Naive thymus-derived CD4-positive, alpha-beta T cell (primary cell): ENCODE data around the gene SLC35F5. TPM values are rescaled to one million over a fixed set of nuclear protein-coding genes. Genes with fewer than 3 reads are reported as not detected.
A peak's percentile ranks its signal among the peaks of the same experiment; 100 is the strongest.

Experiments used
- ATAC-seq: fragments of 150-1000 bp; cut with Tn5 transposase; 2 replicates; pipeline ENCODE4 v1.10.0; 2021; ENCODE audit warnings: mild to moderate bottlenecking, moderate library complexity
- CTCF ChIA-PET: fragments of 350-600 bp; sonication (Branson Sonifier 250); formaldehyde crosslinking; loops from one replicate; lab custom pipeline; 2021; ENCODE audit warnings: antibody characterized with exemption; lab: Charles Lee
- POLR2A ChIA-PET: fragments of 350-600 bp; sonication (Branson Sonifier 250); formaldehyde crosslinking; loops from one replicate; lab custom pipeline; 2021; ENCODE audit warnings: antibody characterized with exemption, inconsistent platforms; lab: Charles Lee
- DNase-seq, 9 donors: peaks; one replicate each; pipeline versions ENCODE4 v3.0.0 to v3.0.0-alpha.2; 2020 to 2022; ENCODE audit warnings: mixed read lengths in 1 of 9
- H3K27ac ChIP-seq: one replicate; pipeline ENCODE4 v1.7.0; 2013; ENCODE audit warnings: mild to moderate bottlenecking, low read depth, low read length, moderate library complexity
- H3K27me3 ChIP-seq, 2 donors: one replicate each; pipeline ENCODE4 v1.7.0; 2013; ENCODE audit warnings: low read length in 2 of 2, mild to moderate bottlenecking in 2 of 2, moderate library complexity in 2 of 2; ENCODE audit not compliant: control insufficient read depth in 2 of 2, insufficient read depth in 2 of 2
- H3K36me3 ChIP-seq, 3 experiments: 1 replicate in 2 of 3; 2 replicates in 1 of 3; pipeline ENCODE4 v1.7.0; 2013; ENCODE audit warnings: low read length in 3 of 3, mild to moderate bottlenecking in 3 of 3, moderate library complexity in 1 of 3; ENCODE audit not compliant: insufficient read depth in 3 of 3, control insufficient read depth in 2 of 3
- H3K4me1 ChIP-seq, 2 donors: one replicate each; pipeline ENCODE4 v1.7.0; 2013; ENCODE audit warnings: low read length in 2 of 2, mild to moderate bottlenecking in 2 of 2, moderate library complexity in 1 of 2; ENCODE audit not compliant: control insufficient read depth in 2 of 2, insufficient read depth in 2 of 2
- H3K4me3 ChIP-seq: 2 replicates; pipeline ENCODE4 v1.7.0; 2013; ENCODE audit warnings: mild to moderate bottlenecking, low read length
- H3K9me3 ChIP-seq, 3 experiments: 1 replicate in 2 of 3; 2 replicates in 1 of 3; pipeline ENCODE4 v1.7.0; 2013; ENCODE audit warnings: low read length in 3 of 3; ENCODE audit not compliant: control insufficient read depth in 2 of 3
- H3K27ac Mint-ChIP-seq, 9 donors: one replicate each; pipeline ENCODE4 v1.8.0; 2020 to 2022; ENCODE audit warnings: mixed read lengths in 9 of 9, mild to moderate bottlenecking in 8 of 9, moderate library complexity in 5 of 9, inconsistent platforms in 2 of 9
- H3K27me3 Mint-ChIP-seq, 5 donors: one replicate each; pipeline ENCODE4 v1.8.0; 2021 to 2022; ENCODE audit warnings: mixed read lengths in 5 of 5, mild to moderate bottlenecking in 1 of 5
- H3K36me3 Mint-ChIP-seq, 5 donors: one replicate each; pipeline ENCODE4 v1.8.0; 2020 to 2022; ENCODE audit warnings: mixed read lengths in 5 of 5, mild to moderate bottlenecking in 3 of 5, inconsistent platforms in 1 of 5
- H3K4me1 Mint-ChIP-seq, 7 donors: one replicate each; pipeline ENCODE4 v1.8.0; 2020 to 2022; ENCODE audit warnings: mixed read lengths in 7 of 7, mild to moderate bottlenecking in 3 of 7, inconsistent platforms in 1 of 7
- H3K4me3 Mint-ChIP-seq, 10 donors: one replicate each; pipeline ENCODE4 v1.8.0; 2020 to 2022; ENCODE audit warnings: mild to moderate bottlenecking in 10 of 10, mixed read lengths in 10 of 10, moderate library complexity in 6 of 10, inconsistent platforms in 2 of 10
- H3K9me3 Mint-ChIP-seq, 11 donors: one replicate each; pipeline ENCODE4 v1.8.0; 2020 to 2022; ENCODE audit warnings: mixed read lengths in 11 of 11, mild to moderate bottlenecking in 4 of 11, inconsistent platforms in 1 of 11, moderate library complexity in 1 of 11
- intact Hi-C, 2 donors: fragments of 100-400 bp; cut with micrococcal nuclease; formaldehyde crosslinking; loops; one replicate each; pipeline ENCODE4 v1.15.1; 2023
- polyA plus RNA-seq, 2 donors: library from polyadenylated mRNA; unstranded; fragments of 300-500 nt; fragmentation: Illumina TruSeq; gene quantifications; one replicate each; pipeline ENCODE4 v1.2.3, GENCODE V29; 2021
- total RNA-seq, 6 experiments: library from RNA in 5 of 6; stranded (reverse) in 5 of 6; gene quantifications; 1 replicate in 5 of 6; 2 replicates in 1 of 6; pipeline ENCODE4 v1.2.3 and lab custom pipeline; 2021 to 2026

The SLC35F5 gene
- total and polyA plus RNA-seq, 7 experiments from 2014 or later = 3.8 to 33.4 (median 25.5) TPM

DNA sequence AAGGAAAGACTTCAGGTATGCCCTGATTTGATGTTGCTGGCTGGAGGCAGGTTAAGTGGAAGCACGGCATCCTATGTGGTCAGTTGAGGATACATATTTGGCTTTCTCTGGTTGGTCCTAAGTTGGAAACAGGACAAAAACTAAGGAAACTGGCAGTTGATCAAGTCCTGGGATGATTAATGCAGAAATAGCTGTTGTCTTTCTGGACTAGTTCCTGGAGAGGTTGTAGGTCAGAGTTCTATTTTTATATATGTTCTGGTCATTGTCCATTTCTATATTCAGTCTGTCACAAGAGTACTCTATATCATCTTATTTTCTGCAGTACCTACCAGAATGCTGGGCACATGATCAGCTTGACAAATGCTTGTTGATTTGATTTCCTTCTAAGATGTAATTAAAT, 4.0 kb upstream of the SLC35F5 start:
- no peaks in the 10 kb centered on the region for H3K27me3 Mint-ChIP-seq
- DNase-seq (no peak), ATAC-seq (no peak)
- ChIA-PET POLR2A (no interaction called here), CTCF (no interaction called here)
- peaks cover 0 to 8% (median 0%) of the 10 kb centered on the region in 3 experiments for H3K36me3 ChIP-seq
- H3K4me1 ChIP-seq = peaks cover under 1 to 5% of the 10 kb centered on the region in 2 donors
- peaks cover 0 to 12% (median 5%) of the 10 kb centered on the region in 5 donors for H3K36me3 Mint-ChIP-seq
- no peak overlapping the region for H3K4me3 Mint-ChIP-seq
- H3K27ac ChIP-seq = no peak overlapping the region
- peaks cover 1 to 20% (median 13%) of the 10 kb centered on the region in 7 donors for H3K4me1 Mint-ChIP-seq
- no peak overlapping the region for H3K27ac Mint-ChIP-seq
- peaks cover 0 to 10% (median 2%) of the 10 kb centered on the region in 11 donors for H3K9me3 Mint-ChIP-seq
- H3K27me3 ChIP-seq = no peaks in the 10 kb centered on the region
- no peak overlapping the region for H3K4me3 ChIP-seq
- intact Hi-C loops = no loop called here
- H3K9me3 ChIP-seq = no peaks in the 10 kb centered on the region

GRCh38 chr2:113757138-113757657, 756 bp upstream of the SLC35F5 start:
- Mint-ChIP-seq H3K27ac (peak overlapping the region; percentile 97 to 100 (median 99)), H3K4me1 (peaks cover 8 to 38% (median 28%) of the 10 kb centered on the region in 7 donors), H3K4me3 (peak overlapping the region; percentile 87 to 99 (median 97)), H3K9me3 (peaks cover 0 to 5% (median 0%) of the 10 kb centered on the region in 11 donors), H3K27me3 (no peaks in the 10 kb centered on the region), H3K36me3 (peaks cover 0 to 7% (median 3%) of the 10 kb centered on the region in 5 donors)
- Histone ChIP-seq H3K4me1 (peaks cover 8 to 11% of the 10 kb centered on the region in 2 donors), H3K4me3 (peak overlapping the region; percentile 79), H3K36me3 (peaks cover 0 to 8% (median 0%) of the 10 kb centered on the region in 3 experiments), H3K9me3 (no peaks in the 10 kb centered on the region), H3K27ac (peak overlapping the region; percentile 96), H3K27me3 (no peaks in the 10 kb centered on the region)
- ChIA-PET POLR2A (interaction anchor here (0.7 to 1.9 kb wide), 14 partner anchors 10 to 1699 kb away, joined by 3 to 13 read pairs (median 4); partner anchors contain the start of gene ACTR3), CTCF (interaction anchor here (0.6 to 1.2 kb wide), 2 partner anchors 54 to 153 kb away, joined by 3 to 5 read pairs; no protein-coding TSS in a partner anchor)
- ATAC-seq (peak; percentile 24), DNase-seq (peak in 1 of 9 donors; percentile 33)
- intact Hi-C loops = loop anchor here (2.0 to 10.0 kb wide), 7 partner anchors 36 to 1702 kb away; partner anchors contain the start of gene TMEM87B (in 1 of the 2)

GRCh38 chr2:113755835-113756354, 547 bp downstream of the SLC35F5 start:
- no peaks in the 10 kb centered on the region for H3K9me3 ChIP-seq
- peak overlapping the region; percentile 79 for H3K4me3 ChIP-seq
- ChIA-PET CTCF (interaction anchor here (1.2 kb wide), 1 partner anchor 152 kb away, joined by 3 read pairs; no protein-coding TSS in a partner anchor), POLR2A (interaction anchor here (0.6 to 1.9 kb wide), 15 partner anchors 9 to 189 kb away, joined by 3 to 13 read pairs (median 4); partner anchors contain the start of gene ACTR3)
- peak overlapping the region; percentile 87 to 99 (median 97) for H3K4me3 Mint-ChIP-seq
- no peaks in the 10 kb centered on the region for H3K27me3 Mint-ChIP-seq
- peaks cover 1 to 11% (median 4%) of the 10 kb centered on the region in 5 donors for H3K36me3 Mint-ChIP-seq
- H3K36me3 ChIP-seq = peaks cover 0 to 11% (median 0%) of the 10 kb centered on the region in 3 experiments
- ATAC-seq (peak; percentile 23), DNase-seq (peak in 2 of 9 donors; percentile 25 to 27)
- intact Hi-C loops = loop anchor here (1.0 to 10.0 kb wide), 9 partner anchors 37 to 1701 kb away; partner anchors contain the start of genes ACTR3 (in 1 of the 2) and TMEM87B (in 1 of the 2)
- peaks cover 0 to 5% (median 0%) of the 10 kb centered on the region in 11 donors for H3K9me3 Mint-ChIP-seq
- no peaks in the 10 kb centered on the region for H3K27me3 ChIP-seq
- peaks cover 12 to 38% (median 28%) of the 10 kb centered on the region in 7 donors for H3K4me1 Mint-ChIP-seq
- H3K27ac ChIP-seq = peak overlapping the region; percentile 96
- peaks cover 8 to 11% of the 10 kb centered on the region in 2 donors for H3K4me1 ChIP-seq
- peak overlapping the region; percentile 90 to 100 (median 97) for H3K27ac Mint-ChIP-seq

- peaks cover 0 to 5% (median 0%) of the 10 kb centered on the region in 11 donors for H3K9me3 Mint-ChIP-seq
- no peak for ATAC-seq
- peaks cover 14 to 45% (median 33%) of the 10 kb centered on the region in 7 donors for H3K4me1 Mint-ChIP-seq
- H3K36me3 Mint-ChIP-seq = peaks cover 8 to 18% (median 11%) of the 10 kb centered on the region in 5 donors
- Histone ChIP-seq H3K9me3 (no peaks in the 10 kb centered on the region), H3K36me3 (peaks cover 0 to 13% (median 0%) of the 10 kb centered on the region in 3 experiments), H3K27ac (peak overlapping the region; percentile 96), H3K27me3 (no peaks in the 10 kb centered on the region), H3K4me1 (peaks cover 8 to 11% of the 10 kb centered on the region in 2 donors), H3K4me3 (peak overlapping the region; percentile 79)
- H3K4me3 Mint-ChIP-seq = peak overlapping the region; percentile 87 to 99 (median 97)
- intact Hi-C loops = loop anchor here (5.0 to 10.0 kb wide), 4 partner anchors 150 to 1700 kb away; partner anchors contain the start of gene TMEM87B (in 1 of the 2)
- ChIA-PET POLR2A (interaction anchor here (0.6 to 1.9 kb wide), 7 partner anchors 8 to 190 kb away, joined by 3 to 13 read pairs (median 4); no protein-coding TSS in a partner anchor), CTCF (no interaction called here)
- H3K27ac Mint-ChIP-seq = peak overlapping the region; percentile 90 to 99 (median 96)
- peak in 4 of 9 donors; percentile 0 to 12 (median 2) for DNase-seq
- H3K27me3 Mint-ChIP-seq = no peaks in the 10 kb centered on the region
These were observed 1.2 kb downstream of the SLC35F5 start for GRCh38 chr2:113755035-113755834.

- Mint-ChIP-seq H3K27me3 (no peaks in the 10 kb centered on the region), H3K4me3 (peak overlapping the region in 3 of 10 donors; percentile 42 to 99 (median 87)), H3K9me3 (peaks cover 0 to 5% (median 0%) of the 10 kb centered on the region in 11 donors), H3K36me3 (peaks cover 8 to 20% (median 15%) of the 10 kb centered on the region in 5 donors), H3K27ac (no peak overlapping the region), H3K4me1 (peaks cover 14 to 47% (median 34%) of the 10 kb centered on the region in 7 donors)
- Histone ChIP-seq H3K4me1 (peaks cover 8 to 11% of the 10 kb centered on the region in 2 donors), H3K27ac (no peak overlapping the region), H3K27me3 (no peaks in the 10 kb centered on the region), H3K36me3 (peaks cover 0 to 13% (median 0%) of the 10 kb centered on the region in 3 experiments), H3K9me3 (no peaks in the 10 kb centered on the region), H3K4me3 (no peak overlapping the region)
- intact Hi-C loops = loop anchor here (10.0 kb wide), 2 partner anchors 149 to 1699 kb away; partner anchors contain the start of gene TMEM87B (in 1 of the 2)
- DNase-seq = no peak
- ChIA-PET CTCF (no interaction called here), POLR2A (interaction anchor here (0.6 kb wide), 1 partner anchor 31 kb away, joined by 4 read pairs; no protein-coding TSS in a partner anchor)
- no peak for ATAC-seq
These were observed 2.3 kb downstream of the SLC35F5 start for GRCh38 chr2:113754160-113754559.
